ENCODE data around the gene CYTH1. TPM values are rescaled to one million over a fixed set of nuclear protein-coding genes. Genes with fewer than 3 reads are reported as not detected.

Gene CYTH1
- total and polyA plus RNA-seq, 10 donors: 66.9 to 169 (median 131) TPM

DNA sequence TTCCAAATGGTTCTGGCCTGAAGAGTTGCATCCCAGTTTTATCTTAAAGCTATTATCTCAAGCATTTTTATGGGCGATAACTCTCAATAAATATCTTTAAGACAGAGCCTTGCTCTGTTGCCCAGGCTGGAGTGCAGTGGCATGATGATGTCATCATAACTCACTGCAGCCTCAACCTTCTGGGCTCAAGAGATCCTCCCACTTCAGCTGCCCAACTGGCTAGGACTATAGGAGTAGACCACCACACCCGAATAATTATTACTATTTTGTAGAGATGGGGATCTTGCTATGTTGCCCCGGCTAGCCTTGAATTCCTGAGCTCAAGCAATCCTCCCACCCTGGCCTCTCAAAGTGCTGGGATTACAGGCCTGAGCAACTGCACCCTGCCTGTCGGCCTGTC, 26.1 kb upstream of the CYTH1 start:
- Histone ChIP-seq H3K9me3 (no peaks in the 10 kb centered on the region), H3K4me3 (no peak overlapping the region), H3K27me3 (replicated peaks in 1 of 7) (no peaks in the 10 kb centered on the region), H3K4me1 (peaks cover 7 to 41% (median 31%) of the 10 kb centered on the region in 6 donors), H3K27ac (no peak overlapping the region), H3K36me3 (peaks cover 5 to 97% (median 87%) of the 10 kb centered on the region in 6 donors)
- WGBS, 5 donors: 91 to 96% (median 94%) methylated on average over 3 to 4 of the region's 4 CpGs
- intact Hi-C loops (cut with DNase I; ENCODE audit: low total_unique reads): no loop called here
- TF ChIP-seq POLR2A (IDR thresholded peaks at IDR 0.05): no peak
- TF ChIP-seq CTCF (IDR thresholded peaks at IDR 0.05 in 8 of 11, conservative IDR thresholded peaks at IDR 0.05 in 3 of 11): no peak
- TF ChIP-seq POLR2AphosphoS5 (IDR thresholded peaks at IDR 0.05): no peak
- DNase-seq: no peak

DNA sequence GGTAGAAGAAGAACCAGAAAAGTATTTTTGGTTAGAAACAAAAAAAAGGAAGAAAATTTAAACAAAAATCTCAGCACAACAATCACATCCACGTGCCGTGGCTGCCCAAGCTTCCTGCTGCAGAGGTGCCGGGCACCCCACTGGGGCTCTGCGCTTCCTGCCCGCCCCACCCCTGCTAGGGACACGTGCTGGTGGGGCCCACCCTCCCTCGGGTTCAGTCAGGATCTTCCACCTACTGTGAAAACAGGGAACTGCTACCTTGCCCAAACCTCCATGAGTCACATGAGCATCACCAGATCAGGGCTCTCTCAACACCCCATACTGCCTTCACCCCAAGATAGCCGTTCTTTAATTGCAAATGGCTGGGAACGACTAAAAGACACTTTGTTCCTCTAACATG, 24.4 kb upstream of the CYTH1 start:
- Histone ChIP-seq H3K27me3 (replicated peaks in 1 of 7) (no peaks in the 10 kb centered on the region), H3K27ac (peak overlapping the region in 6 of 8 donors; percentile 31 to 73 (median 56))

GRCh38 chr17:78805301-78805700, 23.2 kb upstream of the CYTH1 start:
- Histone ChIP-seq H3K27me3 (replicated peaks in 1 of 7) (no peaks in the 10 kb centered on the region), H3K27ac (peak overlapping the region in 6 of 8 donors; percentile 23 to 73 (median 47)), H3K36me3 (peaks cover 0 to 97% (median 70%) of the 10 kb centered on the region in 6 donors), H3K9me3 (no peaks in the 10 kb centered on the region), H3K4me1 (peaks cover 7 to 58% (median 38%) of the 10 kb centered on the region in 6 donors), H3K4me3 (no peak overlapping the region)
- 75 to 83% (median 81%) methylated on average over 14 of the region's 14 CpGs for WGBS, 5 donors
- peak in 1 of 3 donors; percentile 19 for TF ChIP-seq POLR2AphosphoS5 (IDR thresholded peaks at IDR 0.05)
- no peak for TF ChIP-seq POLR2A (IDR thresholded peaks at IDR 0.05)
- TF ChIP-seq CTCF (IDR thresholded peaks at IDR 0.05 in 8 of 11, conservative IDR thresholded peaks at IDR 0.05 in 3 of 11): no peak
- DNase-seq: no peak
- intact Hi-C loops (cut with DNase I; ENCODE audit: low total_unique reads): no loop called here

More for the DNA sequence above, 24.4 kb upstream of the CYTH1 start:
- H3K4me3 ChIP-seq: no peak overlapping the region
- no peaks in the 10 kb centered on the region for H3K9me3 ChIP-seq
- intact Hi-C loops (cut with DNase I; ENCODE audit: low total_unique reads): no loop called here
- H3K4me1 ChIP-seq: peaks cover 7 to 47% (median 38%) of the 10 kb centered on the region in 6 donors
- WGBS, 5 donors: 41 to 52% (median 50%) methylated on average over 9 of the region's 9 CpGs
- peaks cover 0 to 97% (median 81%) of the 10 kb centered on the region in 6 donors for H3K36me3 ChIP-seq
- TF ChIP-seq POLR2AphosphoS5 (IDR thresholded peaks at IDR 0.05) (peak; percentile 10 to 73 (median 56)), CTCF (IDR thresholded peaks at IDR 0.05 in 8 of 11, conservative IDR thresholded peaks at IDR 0.05 in 3 of 11) (peak in 6 of 11 experiments; percentile 15 to 33 (median 27)), POLR2A (IDR thresholded peaks at IDR 0.05) (no peak)
- DNase-seq: peak; percentile 88

DNA sequence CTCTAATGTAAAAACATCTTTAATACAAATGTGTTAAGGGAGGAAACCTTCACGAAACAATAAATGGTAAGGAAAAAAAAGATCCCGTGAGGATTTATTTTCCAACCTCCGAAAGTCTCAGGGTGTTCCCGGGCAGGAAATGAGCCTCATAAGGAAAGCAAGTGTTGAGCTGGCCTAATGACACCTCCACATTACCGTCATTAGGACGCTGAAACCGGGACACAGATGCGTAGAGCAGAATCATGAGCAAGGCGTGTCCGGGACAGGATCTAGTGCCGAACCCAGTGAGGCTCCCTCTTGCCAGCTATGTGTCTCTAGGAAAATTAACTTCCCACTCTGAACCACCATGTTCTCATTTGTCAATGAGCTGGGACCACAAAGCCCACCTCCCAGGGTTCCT, 22.7 kb upstream of the CYTH1 start:
- H3K36me3 ChIP-seq: peaks cover 0 to 97% (median 67%) of the 10 kb centered on the region in 6 donors
- H3K27me3 ChIP-seq (replicated peaks in 1 of 7): no peaks in the 10 kb centered on the region
- TF ChIP-seq POLR2A (IDR thresholded peaks at IDR 0.05) (no peak), POLR2AphosphoS5 (IDR thresholded peaks at IDR 0.05) (no peak), CTCF (IDR thresholded peaks at IDR 0.05 in 8 of 11, conservative IDR thresholded peaks at IDR 0.05 in 3 of 11) (no peak)
- H3K4me3 ChIP-seq: no peak overlapping the region
- no peak for DNase-seq
- peak overlapping the region in 6 of 8 donors; percentile 23 to 73 (median 42) for H3K27ac ChIP-seq
- peaks cover 7 to 62% (median 38%) of the 10 kb centered on the region in 6 donors for H3K4me1 ChIP-seq
- H3K9me3 ChIP-seq: no peaks in the 10 kb centered on the region
- 64 to 82% (median 76%) methylated on average over 11 of the region's 11 CpGs for WGBS, 5 donors
- intact Hi-C loops (cut with DNase I; ENCODE audit: low total_unique reads): no loop called here

All from spleen (tissue), 11 donors.